Activated naive CD4-positive, alpha-beta T cell treated with anti-CD3 and anti-CD28 coated beads, Interleukin-2, amount 10 ng/mL, durations not matched to agents 7 days and 5 days (primary cell): Measurements from ENCODE around the gene USP5.
A peak's percentile ranks its signal among the peaks of the same experiment; 100 is the strongest.

ENCODE experiments used
- CTCF ChIA-PET: fragments of 350-600 bp; sonication (Branson Sonifier 250); formaldehyde crosslinking; loops from one replicate; lab custom pipeline; 2021; ENCODE audit warnings: antibody characterized with exemption; lab: Charles Lee
- DNase-seq: peaks from one replicate; pipeline ENCODE4 v3.0.0-alpha.2; 2020
- H3K27ac Mint-ChIP-seq: one replicate; pipeline ENCODE4 v1.8.0; 2021; ENCODE audit warnings: mild to moderate bottlenecking, moderate library complexity, mixed read lengths
- H3K27me3 Mint-ChIP-seq: one replicate; pipeline ENCODE4 v1.8.0; 2021; ENCODE audit warnings: mild to moderate bottlenecking, mixed read lengths
- H3K36me3 Mint-ChIP-seq: one replicate; pipeline ENCODE4 v1.8.0; 2021; ENCODE audit warnings: mixed read lengths
- H3K4me1 Mint-ChIP-seq: one replicate; pipeline ENCODE4 v1.8.0; 2021; ENCODE audit warnings: mixed read lengths
- H3K4me3 Mint-ChIP-seq: one replicate; pipeline ENCODE4 v1.8.0; 2021; ENCODE audit warnings: mild to moderate bottlenecking, moderate library complexity, mixed read lengths
- H3K9me3 Mint-ChIP-seq: one replicate; pipeline ENCODE4 v1.8.0; 2021; ENCODE audit warnings: mixed read lengths

USP5 gene

GRCh38 chr12:6822426-6823135 lies 29.4 kb upstream of the USP5 start:
- CTCF ChIA-PET, result interaction anchor here (1.0 to 7.8 kb wide), 3 partner anchors 48 to 86 kb away, joined by 4 to 91 read pairs (median 5); partner anchors contain the start of gene MLF2
- H3K36me3 Mint-ChIP-seq, result peaks cover 17% of the 10 kb centered on the region

GRCh38 chr12:6823182-6824084 lies 28.5 kb upstream of the USP5 start:
- Mint-ChIP-seq H3K27me3 (peaks cover 78% of the 10 kb centered on the region), H3K4me3 (no peak overlapping the region), H3K27ac (no peak overlapping the region), H3K36me3 (peaks cover 10% of the 10 kb centered on the region), H3K4me1 (peaks cover 31% of the 10 kb centered on the region), H3K9me3 (no peaks in the 10 kb centered on the region)
- CTCF ChIA-PET, result interaction anchor here (1.0 to 7.8 kb wide), 8 partner anchors 11 to 139 kb away, joined by 3 to 91 read pairs (median 8); partner anchors contain the start of genes CD4 and MLF2
- DNase-seq, result no peak

More at GRCh38 chr12:6822426-6823135, 29.4 kb upstream of the USP5 start:
- H3K9me3 Mint-ChIP-seq, result no peaks in the 10 kb centered on the region
- peaks cover 70% of the 10 kb centered on the region for H3K27me3 Mint-ChIP-seq
- no peak overlapping the region for H3K4me3 Mint-ChIP-seq
- DNase-seq, result no peak
- H3K27ac Mint-ChIP-seq, result no peak overlapping the region
- H3K4me1 Mint-ChIP-seq, result peaks cover 28% of the 10 kb centered on the region

- H3K4me3 Mint-ChIP-seq, result no peak overlapping the region
- no peaks in the 10 kb centered on the region for H3K9me3 Mint-ChIP-seq
- CTCF ChIA-PET, result interaction anchor here (0.9 to 7.8 kb wide), 28 partner anchors 8 to 222 kb away, joined by 3 to 91 read pairs (median 4); partner anchors contain the start of genes CD4 and MLF2
- DNase-seq, result no peak
- H3K27me3 Mint-ChIP-seq, result peaks cover 85% of the 10 kb centered on the region
- H3K27ac Mint-ChIP-seq, result no peak overlapping the region
- peaks cover 6% of the 10 kb centered on the region for H3K36me3 Mint-ChIP-seq
- peaks cover 37% of the 10 kb centered on the region for H3K4me1 Mint-ChIP-seq
These were observed 27.7 kb upstream of the USP5 start for GRCh38 chr12:6824085-6824775.

GRCh38 chr12:6824901-6825381 lies 27.0 kb upstream of the USP5 start:
- Mint-ChIP-seq H3K9me3 (no peaks in the 10 kb centered on the region), H3K27ac (no peak overlapping the region), H3K4me1 (peaks cover 40% of the 10 kb centered on the region), H3K27me3 (peaks cover 92% of the 10 kb centered on the region), H3K36me3 (no peaks in the 10 kb centered on the region), H3K4me3 (no peak overlapping the region)
- CTCF ChIA-PET, result interaction anchor here (0.6 to 7.8 kb wide), 31 partner anchors 8 to 222 kb away, joined by 3 to 91 read pairs (median 4); partner anchors contain the start of genes CD4 and MLF2
- no peak for DNase-seq

GRCh38 chr12:6825398-6826124 lies 26.4 kb upstream of the USP5 start:
- Mint-ChIP-seq H3K4me1 (peaks cover 38% of the 10 kb centered on the region), H3K27ac (no peak overlapping the region), H3K9me3 (no peaks in the 10 kb centered on the region), H3K36me3 (no peaks in the 10 kb centered on the region), H3K27me3 (peaks cover 99% of the 10 kb centered on the region), H3K4me3 (no peak overlapping the region)
- peak; percentile 89 for DNase-seq
- CTCF ChIA-PET, result interaction anchor here (0.6 to 7.8 kb wide), 34 partner anchors 9 to 223 kb away, joined by 3 to 91 read pairs (median 4); partner anchors contain the start of genes CDCA3, MLF2, USP5 and ZNF384

- CTCF ChIA-PET, result interaction anchor here (0.8 to 7.8 kb wide), 15 partner anchors 10 to 224 kb away, joined by 3 to 91 read pairs (median 5); partner anchors contain the start of genes CDCA3, MLF2, USP5 and ZNF384
- no peak overlapping the region for H3K27ac Mint-ChIP-seq
- no peak overlapping the region for H3K4me3 Mint-ChIP-seq
- H3K27me3 Mint-ChIP-seq, result peaks cover 99% of the 10 kb centered on the region
- no peaks in the 10 kb centered on the region for H3K9me3 Mint-ChIP-seq
- no peak for DNase-seq
- peaks cover 31% of the 10 kb centered on the region for H3K4me1 Mint-ChIP-seq
- H3K36me3 Mint-ChIP-seq, result no peaks in the 10 kb centered on the region
These were observed 25.7 kb upstream of the USP5 start for GRCh38 chr12:6826125-6826733.

GRCh38 chr12:6826734-6827436 lies 25.1 kb upstream of the USP5 start:
- peaks cover 99% of the 10 kb centered on the region for H3K27me3 Mint-ChIP-seq
- no peaks in the 10 kb centered on the region for H3K36me3 Mint-ChIP-seq
- DNase-seq, result no peak
- no peaks in the 10 kb centered on the region for H3K9me3 Mint-ChIP-seq
- peak overlapping the region; percentile 39 for H3K4me3 Mint-ChIP-seq
- H3K27ac Mint-ChIP-seq, result no peak overlapping the region
- CTCF ChIA-PET, result interaction anchor here (0.8 to 7.8 kb wide), 8 partner anchors 12 to 138 kb away, joined by 3 to 91 read pairs (median 4); partner anchors contain the start of genes MLF2 and ZNF384
- peaks cover 27% of the 10 kb centered on the region for H3K4me1 Mint-ChIP-seq

- peak; percentile 73 for DNase-seq
These were observed 24.5 kb upstream of the USP5 start for GRCh38 chr12:6827437-6827911.

GRCh38 chr12:6827982-6828780 lies 23.8 kb upstream of the USP5 start, which contains the start of gene P3H3:
Gene P3H3, plus strand, starts transcription at chr12:6828407. Its CDS starts 34 bp downstream, at chr12:6828441.
- CTCF ChIA-PET, result interaction anchor here (0.8 to 1.7 kb wide), 10 partner anchors 9 to 75 kb away, joined by 3 to 7 read pairs (median 4); partner anchors contain the start of genes MLF2 and SPSB2
- Mint-ChIP-seq H3K4me3 (peak within 1 kb of the TSS; percentile 71), H3K36me3 (no peaks in the 10 kb centered on the region), H3K9me3 (no peaks in the 10 kb centered on the region), H3K27ac (no peak within 1 kb of the TSS), H3K27me3 (peaks cover 91% of the 10 kb centered on the region), H3K4me1 (peaks cover 25% of the 10 kb centered on the region)
- no peak for DNase-seq

More at GRCh38 chr12:6827437-6827911, 24.5 kb upstream of the USP5 start:
- peaks cover 25% of the 10 kb centered on the region for H3K4me1 Mint-ChIP-seq
- H3K27me3 Mint-ChIP-seq, result peaks cover 98% of the 10 kb centered on the region
- CTCF ChIA-PET, result interaction anchor here (1.1 to 7.8 kb wide), 5 partner anchors 11 to 75 kb away, joined by 3 to 91 read pairs (median 4); partner anchors contain the start of gene MLF2
- no peak overlapping the region for H3K27ac Mint-ChIP-seq
- H3K4me3 Mint-ChIP-seq, result peak overlapping the region; percentile 39
- H3K36me3 Mint-ChIP-seq, result no peaks in the 10 kb centered on the region
- H3K9me3 Mint-ChIP-seq, result no peaks in the 10 kb centered on the region

- Mint-ChIP-seq H3K4me3 (peak overlapping the region; percentile 71), H3K36me3 (no peaks in the 10 kb centered on the region), H3K9me3 (no peaks in the 10 kb centered on the region), H3K4me1 (peaks cover 25% of the 10 kb centered on the region), H3K27me3 (peaks cover 90% of the 10 kb centered on the region), H3K27ac (no peak overlapping the region)
- peak; percentile 45 for DNase-seq
- CTCF ChIA-PET, result interaction anchor here (0.8 to 1.7 kb wide), 10 partner anchors 8 to 207 kb away, joined by 3 to 7 read pairs (median 4); partner anchors contain the start of genes MLF2 and SPSB2
These were observed 23.0 kb upstream of the USP5 start for GRCh38 chr12:6828781-6829535.
